ENCODE results near the gene GATAD2A.

GRCh38 chr19:19416280-19416679, 10.8 kb downstream of the GATAD2A start:
- TF ChIP-seq POLR2A (IDR thresholded peaks at IDR 0.05) (no peak), CTCF (IDR thresholded peaks at IDR 0.05) (no peak)
